Activated gamma-delta T cell treated with anti-CD3 and anti-CD28 coated beads, Interleukin-2, amount 50 U/mL, for 16 hours (primary cell): Measurements from ENCODE around the gene ECE2.

Source experiments
- DNase-seq: peaks from one replicate; pipeline ENCODE4 v3.0.0-alpha.2; 2020; ENCODE audit warnings: low read depth

Gene ECE2

DNA sequence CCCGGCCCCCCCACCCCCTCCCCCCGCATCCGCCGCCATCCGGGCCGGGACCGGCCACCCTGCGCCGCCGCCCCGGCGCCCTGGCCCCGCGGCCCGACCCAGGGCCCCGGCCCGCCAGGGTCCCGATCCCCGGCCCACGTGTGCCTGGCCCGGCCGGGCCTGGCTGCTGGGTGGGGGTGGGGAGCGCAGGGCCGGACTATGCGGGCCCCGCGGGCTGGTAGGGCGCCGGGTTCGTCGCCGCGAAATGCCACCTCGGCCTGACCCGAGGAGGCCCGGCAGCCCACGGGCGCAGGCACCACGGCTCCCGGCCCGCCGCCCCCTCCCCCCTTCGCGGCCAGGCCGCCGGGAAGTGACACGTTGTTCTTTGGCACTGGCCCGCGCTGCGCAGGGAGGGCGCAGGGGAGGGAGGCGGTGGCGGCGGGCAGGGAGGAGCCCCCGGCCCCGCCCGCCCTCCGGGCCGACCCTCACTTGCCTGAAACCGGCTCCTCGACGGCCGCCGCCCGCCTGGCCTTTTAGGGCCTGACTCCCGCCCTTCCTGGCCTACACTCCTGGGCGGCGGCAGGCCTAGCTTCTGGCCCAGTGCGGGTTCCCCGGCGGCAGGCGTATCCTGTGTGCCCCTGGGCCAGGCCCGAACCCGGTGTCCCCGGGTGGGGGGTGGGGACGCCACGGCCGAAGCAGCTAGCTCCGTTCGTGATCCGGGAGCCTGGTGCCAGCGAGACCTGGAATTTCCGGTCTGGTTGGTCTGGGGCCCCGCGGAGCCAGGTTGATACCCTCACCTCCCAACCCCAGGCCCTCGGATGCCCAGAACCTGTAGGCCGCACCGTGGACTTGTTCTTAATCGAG, 39.1 kb downstream of the ECE2 start:
- DNase-seq = peak; percentile 55

DNA sequence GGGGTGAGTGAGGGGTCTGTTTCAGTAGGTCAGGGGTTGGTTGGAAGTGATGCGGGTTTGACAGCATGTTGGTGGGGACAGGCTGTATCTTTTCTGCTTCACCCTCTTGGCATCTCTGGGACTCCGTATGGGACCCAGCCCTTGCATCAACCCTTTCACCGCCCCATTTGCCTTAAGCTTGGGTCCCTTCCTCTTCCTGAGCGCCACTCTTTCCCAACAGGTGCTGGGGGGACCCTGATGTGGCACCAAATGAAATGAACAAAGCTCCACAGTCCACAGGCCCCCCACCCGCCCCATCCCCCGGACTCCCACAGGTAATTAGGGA, 39.7 kb downstream of the ECE2 start:
- DNase-seq = no peak

DNA sequence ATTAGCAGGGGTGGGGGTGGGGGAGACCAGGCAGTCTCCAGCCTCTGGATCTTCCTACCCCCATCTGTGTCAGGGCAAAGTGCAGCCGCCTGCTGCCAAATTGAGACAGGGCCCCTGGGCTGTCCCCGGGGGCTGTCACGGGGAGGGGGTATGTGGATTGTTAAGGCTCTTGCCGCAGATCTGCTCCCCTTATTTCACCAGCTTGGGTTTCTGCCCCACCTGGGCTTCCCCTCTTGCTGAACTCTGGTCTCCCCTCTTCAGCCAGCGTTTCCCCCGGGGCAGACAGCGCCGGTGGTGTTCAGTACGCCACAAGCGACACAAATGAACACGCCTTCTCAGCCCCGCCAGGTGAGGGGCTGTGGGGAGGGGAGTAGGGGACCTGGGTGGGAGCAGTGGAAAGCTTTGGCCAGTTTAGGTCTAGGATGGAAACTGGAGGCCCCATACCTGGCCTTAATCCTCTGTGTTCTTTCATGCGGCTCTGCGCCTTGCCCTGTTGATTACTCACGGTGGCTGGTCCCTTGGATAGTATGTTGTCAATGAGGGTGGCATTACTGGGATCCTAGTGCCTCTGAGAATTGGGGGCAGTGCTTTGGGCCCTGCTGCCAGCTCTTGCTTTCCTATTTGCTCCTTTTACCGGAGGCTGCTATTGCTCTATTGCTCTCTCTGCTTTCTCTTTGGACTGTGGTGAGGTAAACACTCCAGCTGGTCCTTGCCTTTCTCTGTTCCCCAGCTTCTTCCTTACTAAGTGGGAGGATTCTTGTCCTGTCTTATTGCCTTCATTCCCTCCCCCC, 40.2 kb downstream of the ECE2 start:
- DNase-seq = no peak

DNA sequence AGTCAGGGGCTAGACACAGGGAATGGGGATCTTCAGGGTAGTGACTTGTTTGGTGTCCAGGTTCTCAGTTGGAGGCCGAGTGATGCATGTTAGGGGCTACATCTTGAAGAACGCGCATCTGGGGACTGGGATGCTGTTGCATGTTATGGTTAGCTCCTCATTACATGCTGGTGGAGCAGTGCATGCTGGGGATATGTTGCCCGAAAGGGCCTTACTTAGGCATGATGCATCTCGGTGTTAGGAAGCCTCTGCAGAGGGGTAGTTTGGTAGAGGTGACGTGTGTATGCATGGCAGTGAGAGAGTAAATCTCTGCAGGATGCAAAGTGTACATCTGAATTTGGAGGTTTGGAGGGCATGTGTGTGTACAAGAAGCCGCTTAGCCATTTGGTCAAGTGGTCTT, 41.0 kb downstream of the ECE2 start:
- DNase-seq = no peak

DNA sequence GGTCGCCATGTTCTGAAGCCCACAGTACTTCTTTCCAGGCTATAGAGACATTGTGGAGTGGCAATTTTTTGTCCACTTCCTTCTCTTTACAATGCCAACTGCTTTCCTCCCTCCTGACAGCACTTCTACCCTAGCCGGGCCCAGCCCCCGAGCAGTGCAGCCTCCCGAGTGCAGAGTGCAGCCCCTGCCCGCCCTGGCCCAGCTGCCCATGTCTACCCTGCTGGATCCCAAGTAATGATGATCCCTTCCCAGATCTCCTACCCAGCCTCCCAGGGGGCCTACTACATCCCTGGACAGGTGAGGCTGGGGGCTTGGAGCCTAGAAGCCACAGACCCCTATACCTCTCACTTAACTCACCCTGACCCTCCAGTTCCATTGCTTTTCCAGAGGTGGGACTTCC, 41.4 kb downstream of the ECE2 start:
- no peak for DNase-seq

DNA sequence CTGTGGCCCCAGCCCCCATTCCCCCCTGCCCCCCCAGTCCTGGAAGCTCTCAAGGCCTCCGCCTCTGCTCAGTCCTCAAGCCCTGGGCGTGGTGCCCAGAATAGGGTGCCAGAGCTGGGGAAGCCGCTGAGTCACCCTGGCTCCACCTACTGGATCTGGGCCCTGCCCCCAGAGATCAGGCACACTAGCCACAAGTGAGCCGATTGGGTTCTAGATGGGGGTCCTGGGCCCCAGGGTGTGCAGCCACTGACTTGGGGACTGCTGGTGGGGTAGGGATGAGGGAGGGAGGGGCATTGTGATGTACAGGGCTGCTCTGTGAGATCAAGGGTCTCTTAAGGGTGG, 44.3 kb downstream of the ECE2 start:
- no peak for DNase-seq

DNA sequence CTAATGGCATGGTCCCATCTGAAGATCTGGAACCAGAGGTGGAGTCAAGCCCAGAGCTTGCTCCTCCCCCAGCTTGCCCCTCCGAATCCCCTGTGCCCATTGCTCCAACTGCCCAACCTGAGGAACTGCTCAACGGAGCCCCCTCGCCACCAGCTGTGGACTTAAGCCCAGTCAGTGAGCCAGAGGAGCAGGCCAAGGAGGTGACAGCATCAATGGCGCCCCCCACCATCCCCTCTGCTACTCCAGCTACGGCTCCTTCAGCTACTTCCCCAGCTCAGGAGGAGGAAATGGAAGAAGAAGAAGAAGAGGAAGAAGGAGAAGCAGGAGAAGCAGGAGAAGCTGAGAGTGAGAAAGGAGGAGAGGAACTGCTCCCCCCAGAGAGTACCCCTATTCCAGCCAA, 45.8 kb downstream of the ECE2 start:
- DNase-seq = no peak

DNA sequence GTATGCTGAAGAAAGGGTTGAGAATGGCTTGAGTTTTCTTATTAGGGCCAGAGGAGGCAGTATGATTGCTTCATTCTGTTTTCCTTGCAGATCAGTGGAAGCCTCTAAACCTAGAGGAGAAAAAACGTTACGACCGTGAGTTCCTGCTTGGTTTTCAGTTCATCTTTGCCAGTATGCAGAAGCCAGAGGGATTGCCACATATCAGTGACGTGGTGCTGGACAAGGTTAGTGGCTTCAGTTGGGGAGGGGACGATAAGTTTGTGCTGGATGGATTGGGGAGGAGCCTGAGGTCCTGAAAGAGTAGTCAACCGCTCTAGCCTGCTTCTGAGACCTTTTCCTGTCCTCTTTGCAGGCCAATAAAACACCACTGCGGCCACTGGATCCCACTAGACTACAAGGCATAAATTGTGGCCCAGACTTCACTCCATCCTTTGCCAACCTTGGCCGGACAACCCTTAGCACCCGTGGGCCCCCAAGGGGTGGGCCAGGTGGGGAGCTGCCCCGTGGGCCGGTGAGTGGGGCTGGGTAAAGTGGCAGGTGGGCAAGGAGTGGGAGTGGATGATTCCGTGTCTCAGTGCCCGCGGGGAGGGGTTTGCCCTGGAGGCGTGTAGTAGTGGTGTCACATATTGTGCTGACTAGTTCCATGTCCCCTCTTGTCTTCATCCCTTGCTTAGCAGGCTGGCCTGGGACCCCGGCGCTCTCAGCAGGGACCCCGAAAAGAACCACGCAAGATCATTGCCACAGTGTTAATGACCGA, 47.1 kb downstream of the ECE2 start:
- DNase-seq = no peak

DNA sequence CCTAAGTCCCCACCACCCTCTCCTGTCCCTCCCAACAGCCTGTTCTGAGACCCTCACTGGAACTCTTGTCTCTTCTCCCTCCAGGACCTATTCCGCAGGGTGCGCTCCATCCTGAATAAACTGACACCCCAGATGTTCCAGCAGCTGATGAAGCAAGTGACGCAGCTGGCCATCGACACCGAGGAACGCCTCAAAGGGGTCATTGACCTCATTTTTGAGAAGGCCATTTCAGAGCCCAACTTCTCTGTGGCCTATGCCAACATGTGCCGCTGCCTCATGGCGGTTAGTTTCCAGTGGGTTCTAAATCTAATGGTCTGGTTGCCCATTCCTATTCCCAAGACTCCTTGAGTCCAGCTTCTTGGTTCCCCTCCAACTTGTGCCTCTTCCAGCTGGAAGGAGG, 47.9 kb downstream of the ECE2 start:
- no peak for DNase-seq

DNA sequence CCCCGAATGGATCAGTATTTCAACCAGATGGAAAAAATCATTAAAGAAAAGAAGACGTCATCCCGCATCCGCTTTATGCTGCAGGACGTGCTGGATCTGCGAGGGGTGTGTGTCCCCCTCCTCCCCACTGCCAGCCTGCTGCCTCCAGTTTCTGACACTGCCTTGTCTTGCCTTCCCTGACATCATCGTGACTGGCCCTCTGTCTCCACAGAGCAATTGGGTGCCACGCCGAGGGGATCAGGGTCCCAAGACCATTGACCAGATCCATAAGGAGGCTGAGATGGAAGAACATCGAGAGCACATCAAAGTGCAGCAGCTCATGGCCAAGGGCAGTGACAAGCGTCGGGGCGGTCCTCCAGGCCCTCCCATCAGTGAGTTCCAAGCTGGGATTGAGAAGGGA, 49.4 kb downstream of the ECE2 start:
- DNase-seq = no peak

DNA sequence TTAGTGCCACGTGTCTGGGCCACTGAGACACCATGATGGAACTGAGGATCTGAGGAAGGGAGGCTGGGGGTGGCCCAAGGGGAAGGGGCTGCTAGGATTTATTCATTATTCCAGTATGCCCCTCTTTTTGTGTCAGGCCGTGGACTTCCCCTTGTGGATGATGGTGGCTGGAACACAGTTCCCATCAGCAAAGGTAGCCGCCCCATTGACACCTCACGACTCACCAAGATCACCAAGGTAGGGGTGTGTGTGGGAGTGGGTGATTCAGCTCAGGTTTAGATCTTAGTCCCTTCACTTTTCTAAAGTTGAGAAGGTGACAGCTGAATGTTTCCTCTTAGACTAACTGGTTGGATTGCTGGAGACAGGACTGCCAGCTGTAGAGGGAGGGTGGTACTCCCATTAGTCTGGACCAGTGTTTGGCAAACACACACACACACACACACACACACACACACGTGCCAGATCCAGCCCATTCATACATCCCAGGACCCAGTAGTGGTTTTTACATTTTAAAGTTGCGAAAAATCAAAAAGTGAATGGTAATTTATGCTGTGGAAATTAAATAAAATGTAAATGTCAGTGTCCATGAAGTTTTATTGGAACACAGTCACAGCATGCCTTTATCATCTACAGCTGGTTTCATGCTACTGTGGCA, 50.0 kb downstream of the ECE2 start:
- no peak for DNase-seq

DNA sequence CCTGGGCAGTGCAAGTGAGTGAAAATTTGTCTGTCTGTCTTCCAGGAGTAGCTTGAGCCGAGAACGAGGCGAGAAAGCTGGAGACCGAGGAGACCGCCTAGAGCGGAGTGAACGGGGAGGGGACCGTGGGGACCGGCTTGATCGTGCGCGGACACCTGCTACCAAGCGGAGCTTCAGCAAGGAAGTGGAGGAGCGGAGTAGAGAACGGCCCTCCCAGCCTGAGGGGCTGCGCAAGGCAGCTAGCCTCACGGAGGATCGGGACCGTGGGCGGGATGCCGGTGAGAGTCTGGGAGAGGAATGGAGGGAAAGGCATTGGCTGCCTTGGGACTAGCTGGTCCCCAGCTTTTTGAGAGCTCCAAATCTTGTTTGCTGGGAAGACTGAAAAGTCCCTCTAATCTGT, 51.3 kb downstream of the ECE2 start:
- DNase-seq = no peak

DNA sequence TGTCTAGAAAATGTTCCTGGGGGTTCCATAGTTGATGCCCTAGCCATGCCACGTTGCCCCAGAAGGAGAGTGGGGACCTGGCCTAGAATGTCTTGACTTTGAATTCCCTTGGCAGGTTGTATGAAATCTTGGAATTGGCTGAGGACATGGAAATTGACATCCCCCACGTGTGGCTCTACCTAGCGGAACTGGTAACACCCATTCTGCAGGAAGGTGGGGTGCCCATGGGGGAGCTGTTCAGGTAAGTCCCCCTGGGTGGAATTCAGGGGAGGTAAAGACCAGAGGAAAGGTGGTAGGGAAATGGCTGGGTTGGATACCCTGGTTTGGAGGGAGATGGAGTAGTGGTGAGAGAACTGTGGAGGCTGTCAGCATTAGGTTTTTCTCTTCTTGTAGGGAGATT, 52.7 kb downstream of the ECE2 start:
- no peak for DNase-seq

DNA sequence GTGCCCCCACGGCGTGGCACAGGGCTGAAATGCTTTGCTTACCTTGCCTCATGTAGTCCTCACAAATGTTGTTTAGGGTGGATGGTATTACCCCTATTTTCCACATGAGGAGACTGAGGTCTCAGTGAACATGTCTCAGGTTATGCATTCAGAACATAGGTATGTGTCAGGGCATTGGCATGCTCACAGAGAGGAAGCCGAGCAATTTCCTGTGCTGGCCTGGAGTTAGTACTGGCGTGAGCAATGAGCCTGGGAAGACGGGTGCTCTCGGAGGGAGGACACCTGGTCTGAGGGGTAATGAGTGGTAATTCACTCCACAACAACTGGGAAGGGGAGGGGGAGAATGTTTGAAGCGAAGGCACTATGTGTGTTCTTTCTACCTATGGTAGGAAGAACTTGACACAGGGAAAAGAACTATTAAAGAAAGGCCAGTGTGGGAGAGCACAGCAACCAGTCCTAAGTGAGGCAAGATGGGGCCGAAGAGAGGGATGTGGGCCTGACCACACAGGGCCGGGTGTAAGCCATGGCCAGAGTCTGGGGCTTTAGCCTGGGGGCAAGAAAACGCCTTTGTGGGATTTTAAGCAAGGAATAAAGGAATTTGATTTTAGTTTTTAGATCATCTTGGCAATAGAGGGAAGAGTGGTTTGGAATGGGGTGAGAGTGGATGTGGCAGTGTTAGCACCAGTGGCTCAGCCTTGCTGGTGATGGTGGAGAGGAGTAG, 56.7 kb downstream of the ECE2 start:
- no peak for DNase-seq

DNA sequence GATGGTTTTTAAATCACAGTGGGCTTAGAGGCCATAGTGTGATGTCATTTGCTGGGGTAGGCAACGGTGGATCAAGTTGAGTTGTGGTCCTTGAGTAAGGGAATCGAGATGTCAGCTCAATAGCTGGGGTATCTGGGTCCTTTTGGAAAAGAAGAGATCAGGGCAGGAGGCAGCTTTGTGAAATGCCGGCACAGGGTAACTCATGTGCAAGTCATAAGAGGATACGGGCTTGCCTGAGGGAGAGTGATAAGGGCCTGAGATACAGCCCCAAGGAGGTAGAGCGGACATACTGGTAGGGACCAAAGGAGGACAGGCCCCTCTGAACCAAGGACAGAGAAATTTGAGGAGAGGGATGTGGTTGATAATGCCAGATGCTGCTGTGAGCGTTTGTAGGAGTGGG, 57.4 kb downstream of the ECE2 start:
- DNase-seq = no peak

DNA sequence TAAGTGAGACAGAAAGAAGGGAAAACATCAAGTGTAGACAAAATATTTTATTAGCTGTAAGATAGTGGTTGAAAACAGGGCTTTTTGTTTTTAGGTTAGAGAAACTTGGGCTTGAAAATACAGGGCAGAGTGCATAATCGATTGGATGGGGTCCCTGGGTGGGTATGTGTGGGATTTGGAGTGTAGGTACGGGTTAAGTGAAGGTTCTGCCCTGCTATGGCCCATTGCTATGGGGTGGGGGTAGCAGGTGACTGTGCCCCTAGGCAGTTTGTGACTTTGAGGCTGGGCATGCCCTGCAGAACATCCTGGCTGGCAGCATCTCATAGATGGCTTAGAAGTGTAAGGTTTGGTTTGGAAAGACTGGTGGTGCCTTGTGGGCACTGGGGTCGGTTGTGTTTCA, 57.9 kb downstream of the ECE2 start:
- no peak for DNase-seq

DNA sequence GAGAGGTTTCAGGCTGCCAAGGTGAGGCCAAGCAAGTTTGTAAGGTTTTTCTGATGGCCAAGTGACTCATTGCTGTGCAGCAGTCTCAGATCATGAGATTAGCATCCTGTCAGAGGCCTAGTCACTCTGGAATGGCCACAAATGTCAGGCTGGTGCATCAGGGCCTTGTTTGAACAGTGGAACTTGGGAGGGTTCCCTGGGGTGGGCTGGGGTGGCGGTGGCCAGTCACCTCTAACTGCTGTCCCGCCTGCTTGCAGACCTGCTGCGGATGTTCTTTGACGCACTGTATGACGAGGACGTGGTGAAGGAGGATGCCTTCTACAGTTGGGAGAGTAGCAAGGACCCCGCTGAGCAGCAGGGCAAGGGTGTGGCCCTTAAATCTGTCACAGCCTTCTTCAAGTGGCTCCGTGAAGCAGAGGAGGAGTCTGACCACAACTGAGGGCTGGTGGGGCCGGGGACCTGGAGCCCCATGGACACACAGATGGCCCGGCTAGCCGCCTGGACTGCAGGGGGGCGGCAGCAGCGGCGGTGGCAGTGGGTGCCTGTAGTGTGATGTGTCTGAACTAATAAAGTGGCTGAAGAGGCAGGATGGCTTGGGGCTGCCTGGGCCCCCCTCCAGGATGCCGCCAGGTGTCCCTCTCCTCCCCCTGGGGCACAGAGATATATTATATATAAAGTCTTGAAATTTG, 58.8 kb downstream of the ECE2 start:
- DNase-seq = peak; percentile 24

DNA sequence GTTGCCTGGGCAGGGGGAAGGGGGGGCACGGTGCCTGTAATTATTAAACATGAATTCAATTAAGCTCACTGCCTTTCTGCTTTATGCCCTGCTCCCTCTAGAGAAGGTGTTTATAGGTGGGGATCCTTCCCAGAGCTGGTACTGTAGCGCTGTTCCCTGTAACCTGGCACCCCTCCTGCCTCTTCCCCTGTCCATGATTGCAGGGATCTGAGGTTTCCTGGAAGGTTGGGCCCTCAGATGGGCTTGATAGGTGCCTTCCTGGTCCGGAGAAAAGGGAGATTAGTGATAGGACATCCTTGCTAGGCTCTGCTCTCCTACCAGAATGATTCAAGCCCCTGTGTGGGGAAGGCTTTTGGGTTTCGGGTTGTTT, 59.5 kb downstream of the ECE2 start:
- no peak for DNase-seq

DNA sequence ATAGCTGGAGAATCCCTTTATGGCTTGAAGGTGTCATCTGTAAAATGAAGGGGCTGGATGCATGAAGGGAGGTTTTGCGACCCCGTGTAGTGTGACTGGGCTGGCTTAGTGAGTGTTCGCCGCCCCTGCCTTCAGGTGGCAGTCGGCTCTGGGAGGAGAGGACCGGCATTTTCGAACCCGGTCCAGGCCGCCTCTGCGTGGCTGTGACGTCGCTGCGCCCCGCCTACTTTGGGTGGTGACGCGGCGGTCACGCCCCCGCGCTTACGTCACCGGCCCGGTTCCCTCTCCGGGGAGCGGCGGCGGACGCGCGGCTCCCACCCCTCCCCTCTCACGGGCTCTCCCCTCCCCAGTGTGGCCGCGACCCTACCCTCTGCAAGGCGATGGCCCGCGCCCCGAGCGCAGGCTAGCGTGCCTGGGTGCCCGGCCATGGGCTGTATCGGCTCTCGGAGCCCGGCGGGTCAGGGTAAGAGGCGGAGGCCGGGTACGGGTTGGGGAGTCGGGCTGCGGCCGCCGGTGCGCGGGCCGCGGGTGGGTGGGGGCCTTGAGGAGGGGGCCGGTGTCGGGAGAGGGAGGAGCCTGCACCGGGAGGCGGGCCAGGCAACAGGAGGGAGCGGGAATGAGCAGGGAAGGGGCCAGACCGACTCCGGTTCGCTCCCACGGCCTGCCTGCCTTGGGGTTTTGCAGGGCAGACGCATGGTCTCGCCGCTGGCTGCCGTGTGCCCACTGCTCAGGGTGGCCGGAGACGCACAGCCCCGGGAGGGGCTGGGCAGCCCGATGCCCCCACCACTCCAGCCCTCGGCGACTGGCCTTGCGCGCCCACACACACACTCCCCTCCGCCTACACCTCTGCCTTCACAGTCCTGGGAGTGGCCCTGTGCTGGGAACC, 60.1 kb downstream of the ECE2 start:
- DNase-seq = peak; percentile 69
